Activated CD8-positive, alpha-beta T cell treated with anti-CD3 and anti-CD28 coated beads, Interleukin-2, amount 10 ng/mL, durations not matched to agents 7 days and 5 days (primary cell): Measurements from ENCODE around the gene SMIM45. TPM values are rescaled to one million over a fixed set of nuclear protein-coding genes. Genes with fewer than 3 reads are reported as not detected.

Source experiments
- ATAC-seq: fragments of 150-1000 bp; cut with Tn5 transposase; one replicate; pipeline ENCODE4 v1.10.0; 2021; ENCODE audit warnings: moderate library complexity
- CTCF ChIA-PET: fragments of 350-600 bp; sonication (Branson Sonifier 250); formaldehyde crosslinking; loops from one replicate; lab custom pipeline; 2021; ENCODE audit warnings: antibody characterized with exemption; lab: Charles Lee
- POLR2A ChIA-PET: fragments of 350-600 bp; sonication (Branson Sonifier 250); formaldehyde crosslinking; loops from one replicate; lab custom pipeline; 2021; ENCODE audit warnings: antibody characterized with exemption; lab: Charles Lee
- DNase-seq: peaks from one replicate; pipeline ENCODE4 v3.0.0-alpha.2; 2020
- H3K27ac Mint-ChIP-seq: one replicate; pipeline ENCODE4 v1.8.0; 2021; ENCODE audit warnings: mild to moderate bottlenecking, mixed read lengths
- H3K27me3 Mint-ChIP-seq: one replicate; pipeline ENCODE4 v1.8.0; 2021; ENCODE audit warnings: low read depth, mixed read lengths
- H3K36me3 Mint-ChIP-seq: one replicate; pipeline ENCODE4 v1.8.0; 2021; ENCODE audit warnings: low read depth, mixed read lengths
- H3K4me1 Mint-ChIP-seq: one replicate; pipeline ENCODE4 v1.8.0; 2021; ENCODE audit warnings: low read depth, mixed read lengths
- H3K4me3 Mint-ChIP-seq: one replicate; pipeline ENCODE4 v1.8.0; 2021; ENCODE audit warnings: mild to moderate bottlenecking, mixed read lengths
- H3K9me3 Mint-ChIP-seq: one replicate; pipeline ENCODE4 v1.8.0; 2022; ENCODE audit warnings: mixed read lengths; ENCODE audit not compliant: insufficient read depth
- total RNA-seq, 2 experiments: library from RNA; stranded (reverse); gene quantifications; one replicate each; pipeline ENCODE4 v1.2.3, GENCODE V29; 2021

SMIM45 gene

DNA sequence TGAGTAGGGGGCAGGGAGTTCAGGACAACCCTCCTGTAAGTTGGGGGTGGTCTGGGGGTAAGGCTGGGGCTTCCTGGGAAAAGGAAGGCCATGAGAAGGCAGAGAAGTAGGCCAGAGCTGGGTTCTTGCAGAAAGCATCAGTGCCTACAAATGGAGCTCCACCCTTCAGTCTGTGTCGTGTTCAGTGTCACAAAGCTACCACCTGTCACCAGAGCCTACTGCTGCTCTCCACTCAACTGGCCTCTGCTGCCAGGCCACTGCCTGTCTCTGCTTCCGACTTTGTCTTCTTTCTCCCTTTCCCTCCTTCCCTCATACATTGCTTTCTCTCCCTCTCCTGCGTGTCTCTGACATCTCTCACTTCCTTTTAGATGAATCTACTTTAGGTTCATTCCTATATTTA lies 43.3 kb downstream of the SMIM45 start:
- Mint-ChIP-seq H3K27ac (no peak overlapping the region), H3K9me3 (no peaks in the 10 kb centered on the region), H3K27me3 (peaks cover 25% of the 10 kb centered on the region), H3K36me3 (peaks cover 6% of the 10 kb centered on the region), H3K4me3 (no peak overlapping the region), H3K4me1 (peaks cover 29% of the 10 kb centered on the region)
- CTCF ChIA-PET: interaction anchor here (2.7 kb wide), 1 partner anchor 12 kb away, joined by 7 read pairs; no protein-coding TSS in a partner anchor
- POLR2A ChIA-PET: no interaction called here
- ATAC-seq: no peak
- DNase-seq: no peak

DNA sequence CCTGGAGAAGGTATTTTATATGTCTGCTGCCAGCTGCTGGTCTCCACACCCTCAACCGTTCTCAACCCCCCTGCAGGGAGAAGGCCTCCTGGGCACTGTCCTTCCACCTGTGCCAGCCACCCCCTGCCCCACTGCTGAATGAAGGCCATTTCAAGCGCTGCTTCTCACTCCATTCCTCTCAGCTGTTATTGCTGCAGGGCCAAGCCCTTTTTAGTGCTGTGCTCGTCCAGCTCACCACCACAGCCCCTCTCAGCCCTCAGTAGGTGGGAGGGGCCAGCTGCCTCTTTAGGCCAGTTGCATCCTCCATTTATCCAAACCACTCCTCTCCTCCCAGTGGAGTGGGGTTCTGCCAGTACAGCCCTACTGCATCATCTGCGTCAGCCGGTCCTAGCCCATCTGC lies 44.9 kb downstream of the SMIM45 start:
- POLR2A ChIA-PET: interaction anchor here (0.6 kb wide), 1 partner anchor 34 kb away, joined by 3 read pairs; no protein-coding TSS in a partner anchor
- H3K4me1 Mint-ChIP-seq: peaks cover 29% of the 10 kb centered on the region
- CTCF ChIA-PET: no interaction called here

DNA sequence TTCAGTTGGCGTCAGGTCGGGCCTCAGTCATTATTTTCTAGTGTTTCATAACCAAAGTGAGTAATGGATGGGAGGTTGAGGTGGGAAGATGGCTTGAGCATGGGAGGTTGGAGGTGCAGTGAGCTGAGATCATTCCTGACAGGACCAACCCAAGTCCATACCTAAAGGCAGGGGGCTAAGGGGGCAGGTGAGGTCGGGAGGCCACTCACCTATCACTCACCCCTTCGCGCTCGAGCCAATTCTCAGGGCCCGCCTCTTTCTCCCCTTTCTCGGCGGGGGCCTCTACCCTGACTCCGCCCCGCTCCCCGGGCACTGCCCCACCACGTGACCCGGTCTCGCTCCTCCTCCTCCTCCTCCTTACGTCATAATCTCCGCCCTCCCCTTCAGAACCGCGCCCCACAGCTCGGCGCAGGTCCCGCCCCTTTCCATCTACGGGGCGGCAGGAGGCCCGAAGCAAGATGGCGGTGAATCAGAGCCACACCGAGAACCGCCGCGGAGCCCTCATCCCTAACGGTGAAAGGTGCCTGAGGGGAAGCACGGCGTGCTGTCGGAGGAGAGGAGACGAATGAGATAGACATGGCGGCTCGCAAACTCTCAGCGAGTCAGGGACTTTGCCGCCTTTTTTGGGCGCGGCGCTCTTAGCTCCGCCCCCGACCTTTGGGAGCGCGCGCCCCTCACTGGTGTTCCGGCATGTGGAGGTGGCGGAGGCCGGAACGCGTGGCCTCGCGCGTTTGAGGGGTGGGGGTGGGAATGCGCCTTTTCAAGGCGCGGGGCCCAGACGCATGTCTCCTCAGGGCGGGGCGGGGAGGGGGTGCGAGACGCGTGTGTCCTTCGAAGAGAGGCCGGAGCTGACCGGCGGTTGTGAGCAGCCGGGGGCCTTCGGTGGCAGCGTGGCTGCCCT lies 46.7 kb downstream of the SMIM45 start, which contains the start of gene WBP2NL:
TSS of gene WBP2NL (plus strand) at position 428 of the 901 bp plus-strand sequence. CDS start at position 459, 31 bp downstream.
- H3K9me3 Mint-ChIP-seq: no peaks in the 10 kb centered on the region
- ATAC-seq: peak; percentile 92
- DNase-seq: peak; percentile 89
- peak within 1 kb of the TSS; percentile 86 for H3K4me3 Mint-ChIP-seq
- CTCF ChIA-PET: interaction anchor here (1.0 to 1.4 kb wide), 3 partner anchors 32 to 93 kb away, joined by 3 to 4 read pairs (median 3); partner anchors contain the start of genes NAGA and NDUFA6
- H3K27ac Mint-ChIP-seq: peak within 1 kb of the TSS; percentile 95
- peaks cover 23% of the 10 kb centered on the region for H3K27me3 Mint-ChIP-seq
- POLR2A ChIA-PET: interaction anchor here (0.6 to 1.9 kb wide), 6 partner anchors 12 to 93 kb away, joined by 3 to 5 read pairs (median 4); partner anchors contain the start of gene NAGA
- peaks cover 7% of the 10 kb centered on the region for H3K36me3 Mint-ChIP-seq
- peaks cover 29% of the 10 kb centered on the region for H3K4me1 Mint-ChIP-seq

More for the DNA sequence above, 44.9 kb downstream of the SMIM45 start:
- Mint-ChIP-seq H3K4me3 (no peak overlapping the region), H3K27me3 (peaks cover 21% of the 10 kb centered on the region), H3K9me3 (no peaks in the 10 kb centered on the region), H3K27ac (no peak overlapping the region), H3K36me3 (peaks cover 6% of the 10 kb centered on the region)
- DNase-seq (no peak), ATAC-seq (no peak)

DNA sequence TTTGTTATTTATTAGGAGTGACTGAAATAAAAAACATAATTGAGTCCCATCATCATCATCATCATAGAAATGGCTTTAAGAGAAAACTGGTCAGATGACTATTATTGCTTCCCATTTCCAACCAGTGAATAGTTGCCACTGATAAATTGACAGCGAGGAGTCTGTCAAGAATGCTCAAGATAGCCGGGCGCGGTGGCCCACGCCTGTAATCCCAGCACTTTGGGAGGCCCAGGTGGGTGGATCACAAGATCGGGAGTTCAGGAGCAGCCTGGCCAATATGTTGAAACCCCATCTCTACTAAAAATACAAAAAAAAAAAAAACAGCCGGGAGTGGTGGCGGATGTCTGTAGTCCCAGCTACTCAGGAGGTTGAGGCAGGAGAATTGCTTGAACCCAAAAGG lies 48.5 kb downstream of the SMIM45 start:
- ATAC-seq (no peak), DNase-seq (no peak)
- H3K4me3 Mint-ChIP-seq: no peak overlapping the region
- peaks cover 7% of the 10 kb centered on the region for H3K36me3 Mint-ChIP-seq
- H3K9me3 Mint-ChIP-seq: no peaks in the 10 kb centered on the region
- H3K27ac Mint-ChIP-seq: no peak overlapping the region
- ChIA-PET POLR2A (no interaction called here), CTCF (no interaction called here)
- H3K27me3 Mint-ChIP-seq: peaks cover 20% of the 10 kb centered on the region
- peaks cover 16% of the 10 kb centered on the region for H3K4me1 Mint-ChIP-seq

DNA sequence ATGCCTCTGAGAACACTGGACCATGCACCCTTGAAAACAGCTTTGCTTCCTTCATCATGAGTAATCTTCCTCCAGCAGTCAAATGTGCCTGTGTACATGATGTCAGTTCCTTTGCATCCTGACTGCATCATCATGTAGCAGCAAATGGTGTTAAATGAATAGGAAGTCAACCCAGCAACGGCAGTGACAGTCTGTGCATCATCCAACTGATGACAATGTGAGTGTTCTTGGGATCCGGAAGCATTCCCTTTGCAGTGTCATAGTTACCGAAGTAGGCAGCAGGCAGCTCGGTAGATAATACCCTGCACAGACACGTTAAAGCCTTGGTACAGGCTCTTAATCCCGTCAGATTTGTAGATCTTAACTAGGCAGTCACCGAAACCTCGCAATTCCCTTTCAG lies 49.2 kb downstream of the SMIM45 start:
- H3K36me3 Mint-ChIP-seq: peaks cover 7% of the 10 kb centered on the region
- H3K4me3 Mint-ChIP-seq: no peak overlapping the region
- ChIA-PET POLR2A (interaction anchor here (0.6 kb wide), 1 partner anchor 78 kb away, joined by 3 read pairs; the partner anchor contains the start of gene SMDT1), CTCF (no interaction called here)
- no peak overlapping the region for H3K27ac Mint-ChIP-seq
- peaks cover 15% of the 10 kb centered on the region for H3K4me1 Mint-ChIP-seq
- H3K9me3 Mint-ChIP-seq: no peaks in the 10 kb centered on the region
- peaks cover 21% of the 10 kb centered on the region for H3K27me3 Mint-ChIP-seq
- no peak for DNase-seq
- no peak for ATAC-seq

DNA sequence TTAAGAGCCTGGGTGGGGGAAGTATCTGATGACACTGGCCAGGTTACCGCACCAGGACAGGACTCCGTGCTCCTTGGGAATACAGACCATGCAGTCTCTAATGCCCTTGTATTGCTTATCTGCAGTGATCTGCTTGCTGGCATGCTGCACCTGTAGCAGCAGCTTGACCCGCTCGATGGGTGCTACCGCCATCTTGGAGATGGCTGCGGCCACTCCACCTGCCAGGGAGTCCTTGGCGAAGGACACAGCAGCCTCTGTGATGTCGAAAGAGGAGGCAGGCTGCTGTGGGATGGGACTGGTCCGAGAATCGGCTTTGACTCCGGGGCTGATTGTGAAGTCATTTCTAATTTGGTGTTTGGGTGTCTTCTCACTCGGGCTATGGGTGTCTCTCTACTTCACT lies 49.8 kb downstream of the SMIM45 start:
- Mint-ChIP-seq H3K27me3 (peaks cover 18% of the 10 kb centered on the region), H3K4me1 (peaks cover 15% of the 10 kb centered on the region), H3K9me3 (no peaks in the 10 kb centered on the region), H3K27ac (no peak overlapping the region), H3K4me3 (no peak overlapping the region), H3K36me3 (peaks cover 7% of the 10 kb centered on the region)
- POLR2A ChIA-PET: no interaction called here
- no peak for DNase-seq
- CTCF ChIA-PET: no interaction called here
- no peak for ATAC-seq

DNA sequence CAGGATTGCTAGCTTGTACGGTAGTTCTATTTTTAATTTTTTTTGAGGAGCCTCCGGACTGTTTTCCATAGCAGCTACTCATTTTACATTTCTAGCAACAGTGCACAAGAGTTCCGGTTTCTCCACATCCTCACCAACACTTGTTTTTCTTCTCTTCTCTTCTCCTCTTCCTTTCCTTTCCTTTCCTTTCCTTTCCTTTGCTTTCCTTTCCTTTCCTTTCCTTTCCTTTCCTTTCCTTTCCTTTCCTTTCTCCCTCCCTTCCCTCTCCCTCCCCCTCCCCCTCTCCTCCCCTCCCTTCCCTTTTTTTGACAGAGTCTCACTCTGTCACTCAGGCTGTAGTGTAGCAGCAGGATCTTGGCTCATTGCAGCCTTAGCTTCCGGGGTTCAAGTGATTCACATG lies 56.0 kb downstream of the SMIM45 start:
- no peak overlapping the region for H3K4me3 Mint-ChIP-seq
- ATAC-seq: no peak
- DNase-seq: no peak
- peaks cover 21% of the 10 kb centered on the region for H3K9me3 Mint-ChIP-seq
- H3K36me3 Mint-ChIP-seq: peaks cover 4% of the 10 kb centered on the region
- peaks cover 16% of the 10 kb centered on the region for H3K27me3 Mint-ChIP-seq
- POLR2A ChIA-PET: no interaction called here
- CTCF ChIA-PET: no interaction called here
- no peaks in the 10 kb centered on the region for H3K4me1 Mint-ChIP-seq
- no peak overlapping the region for H3K27ac Mint-ChIP-seq

Other genes starting within 250 kb of the SMIM45 start
- 10 to 100 TPM; 20.3 to 20.9 TPM for gene CCDC134, start 151.5 kb upstream of the SMIM45 start, total RNA-seq
- 10 to 100 TPM; 93.0 to 93.7 TPM for gene SREBF2, start 119.0 kb upstream of the SMIM45 start, total RNA-seq
- not detected for gene SHISA8, start 37.1 kb upstream of the SMIM45 start, total RNA-seq
- 1 to 10 TPM; 1.2 to 1.6 TPM for gene TNFRSF13C, start 25.3 kb upstream of the SMIM45 start, total RNA-seq
- gene CENPM, start 5.0 kb upstream of the SMIM45 start, total RNA-seq: 10 to 100 TPM; 83.6 to 83.8 TPM
- under 1 TPM; 0.21 to 0.37 TPM for gene SEPTIN3, start 17.3 kb downstream of the SMIM45 start, total RNA-seq
- 1 to 10 TPM; 1.1 to 1.3 TPM for gene WBP2NL, start 46.6 kb downstream of the SMIM45 start, total RNA-seq
- 10 to 100 TPM; 17.1 to 18.1 TPM for gene NAGA, start 118.7 kb downstream of the SMIM45 start, total RNA-seq
- 1 to 10 TPM; 1.6 to 1.9 TPM for gene PHETA2, start 122.1 kb downstream of the SMIM45 start, total RNA-seq
- 10 to 100 TPM; 77.2 to 78.2 TPM for gene SMDT1, start 127.5 kb downstream of the SMIM45 start, total RNA-seq
- 100 to 1,000 TPM in 1 of 2 experiments, 10 to 100 TPM in 1; 90.7 to 102 TPM for gene NDUFA6, start 138.6 kb downstream of the SMIM45 start, total RNA-seq
- gene CYP2D6, start 178.7 kb downstream of the SMIM45 start, total RNA-seq: 1 to 10 TPM; 2.9 to 3.6 TPM